ENCODE data around the gene ANKS3.
A peak's percentile ranks its signal among the peaks of the same experiment; 100 is the strongest.

DNA sequence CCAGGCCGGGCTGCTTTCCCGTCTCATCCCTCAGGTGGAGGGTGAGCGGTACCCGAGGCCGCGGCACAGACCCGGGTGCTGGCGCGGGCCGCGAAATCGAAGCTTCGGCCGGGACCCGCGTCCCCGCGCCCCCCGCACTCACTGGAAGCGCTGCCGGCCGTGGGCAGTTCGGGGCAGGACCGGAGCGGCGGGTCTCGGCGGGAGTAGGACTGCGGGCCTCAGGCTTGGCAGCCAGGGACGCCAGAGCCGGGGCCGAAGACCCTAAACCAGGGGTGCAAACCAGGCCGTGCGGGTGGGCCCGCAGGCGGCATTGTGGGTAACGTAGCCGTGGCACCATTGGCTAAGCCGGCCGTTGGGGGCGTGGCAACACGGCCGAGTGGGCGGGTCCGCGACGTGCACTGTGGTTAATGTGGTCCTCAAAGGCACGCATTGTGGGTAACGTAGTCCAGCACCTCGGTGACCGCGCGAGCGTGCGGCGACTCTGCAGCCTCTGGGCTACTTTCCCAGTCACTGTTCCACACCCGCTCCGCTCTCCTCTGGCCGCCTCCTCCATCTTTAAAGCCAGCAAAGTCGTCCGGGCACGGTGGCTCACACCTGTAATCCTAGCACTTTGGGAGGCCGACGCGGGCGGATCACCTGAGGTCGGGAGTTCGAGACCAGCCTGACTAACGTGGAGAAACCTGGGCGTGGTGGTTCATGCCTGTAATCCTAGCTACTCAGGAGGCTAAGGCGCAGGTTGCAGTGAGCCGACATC is 33.0 kb upstream of the ANKS3 start, which contains the start of gene ZNF500:
- TF ChIP-seq, protein P1, sequence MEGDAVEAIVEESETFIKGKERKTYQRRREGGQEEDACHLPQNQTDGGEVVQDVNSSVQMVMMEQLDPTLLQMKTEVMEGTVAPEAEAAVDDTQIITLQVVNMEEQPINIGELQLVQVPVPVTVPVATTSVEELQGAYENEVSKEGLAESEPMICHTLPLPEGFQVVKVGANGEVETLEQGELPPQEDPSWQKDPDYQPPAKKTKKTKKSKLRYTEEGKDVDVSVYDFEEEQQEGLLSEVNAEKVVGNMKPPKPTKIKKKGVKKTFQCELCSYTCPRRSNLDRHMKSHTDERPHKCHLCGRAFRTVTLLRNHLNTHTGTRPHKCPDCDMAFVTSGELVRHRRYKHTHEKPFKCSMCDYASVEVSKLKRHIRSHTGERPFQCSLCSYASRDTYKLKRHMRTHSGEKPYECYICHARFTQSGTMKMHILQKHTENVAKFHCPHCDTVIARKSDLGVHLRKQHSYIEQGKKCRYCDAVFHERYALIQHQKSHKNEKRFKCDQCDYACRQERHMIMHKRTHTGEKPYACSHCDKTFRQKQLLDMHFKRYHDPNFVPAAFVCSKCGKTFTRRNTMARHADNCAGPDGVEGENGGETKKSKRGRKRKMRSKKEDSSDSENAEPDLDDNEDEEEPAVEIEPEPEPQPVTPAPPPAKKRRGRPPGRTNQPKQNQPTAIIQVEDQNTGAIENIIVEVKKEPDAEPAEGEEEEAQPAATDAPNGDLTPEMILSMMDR (conservative IDR thresholded peaks at IDR 0.05) = no peak
- peak; percentile 92; the same call in 1 of the 2 replicates for TF ChIP-seq ZFX (IDR thresholded peaks at IDR 0.05)

Measured in C4-2B (cell line).